Measurements from ENCODE around the gene PPP1R18.
"Not testable (repeated sequence)": the region's sequence is repeated elsewhere in the genome, so short reads cannot be mapped to it uniquely, and the experiment has no call there.

Gene PPP1R18

DNA sequence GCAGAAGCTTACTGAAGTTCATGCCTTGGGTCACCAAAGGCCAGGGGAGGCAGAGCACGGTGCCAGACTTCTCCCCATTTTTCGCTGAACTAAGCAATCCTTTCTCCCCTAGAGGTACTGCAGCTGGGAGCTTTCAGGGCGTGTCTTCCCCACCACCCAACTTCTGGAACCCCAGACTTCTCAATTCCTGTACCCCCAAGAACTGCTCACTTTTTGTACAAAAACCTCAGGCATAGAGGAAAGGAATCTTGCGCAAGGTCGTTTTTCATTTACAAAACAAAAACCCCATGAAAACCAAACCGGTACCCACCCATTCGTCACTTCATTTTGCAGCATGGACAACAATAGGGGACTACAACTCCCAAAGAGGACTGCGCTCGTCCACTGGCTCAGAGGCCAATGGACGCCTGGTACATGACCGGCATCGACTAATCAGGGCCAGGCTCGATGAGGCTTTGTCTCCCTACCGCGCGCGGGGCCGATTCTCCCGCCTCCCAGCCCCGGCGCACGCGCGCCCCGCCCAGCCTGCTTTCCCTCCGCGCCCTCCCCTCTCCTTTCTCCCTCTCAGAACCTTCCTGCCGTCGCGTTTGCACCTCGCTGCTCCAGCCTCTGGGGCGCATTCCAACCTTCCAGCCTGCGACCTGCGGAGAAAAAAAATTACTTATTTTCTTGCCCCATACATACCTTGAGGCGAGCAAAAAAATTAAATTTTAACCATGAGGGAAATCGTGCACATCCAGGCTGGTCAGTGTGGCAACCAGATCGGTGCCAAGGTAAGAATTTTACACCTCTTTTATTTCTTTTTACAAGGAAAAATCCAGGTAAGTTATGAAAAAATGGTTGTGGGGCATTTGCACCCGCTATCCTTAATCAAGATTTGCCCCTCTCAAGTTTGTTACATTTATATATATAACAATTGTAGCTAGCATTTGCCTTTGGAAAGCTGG, 33.6 kb upstream of the PPP1R18 start, which contains the start of gene TUBB:
TUBB (plus strand) TSS at position 562 of the 947 bp plus-strand sequence; CDS start at position 717, 155 bp downstream.
- peak; percentile 73 to 92 for DNase-seq

DNA sequence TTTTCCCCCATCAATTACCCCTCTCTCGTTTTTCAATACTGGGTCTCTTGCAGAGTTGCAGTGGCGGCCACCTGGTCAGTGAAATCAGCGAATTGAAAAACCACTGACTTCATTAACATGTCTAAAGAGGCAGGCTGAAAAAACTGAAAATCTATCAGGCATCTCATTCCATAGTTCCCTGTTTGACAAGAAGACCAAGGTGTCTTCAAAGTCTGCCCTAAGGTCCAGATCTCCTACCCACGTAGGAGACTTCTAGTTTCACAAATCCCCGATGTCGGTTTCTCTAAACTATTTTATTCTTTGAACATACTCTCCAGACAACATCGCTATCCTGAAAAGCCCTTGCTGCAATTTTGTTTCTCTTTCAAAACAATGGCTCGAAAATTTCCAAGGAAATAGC, 32.9 kb upstream of the PPP1R18 start:
- DNase-seq, result no peak

DNA sequence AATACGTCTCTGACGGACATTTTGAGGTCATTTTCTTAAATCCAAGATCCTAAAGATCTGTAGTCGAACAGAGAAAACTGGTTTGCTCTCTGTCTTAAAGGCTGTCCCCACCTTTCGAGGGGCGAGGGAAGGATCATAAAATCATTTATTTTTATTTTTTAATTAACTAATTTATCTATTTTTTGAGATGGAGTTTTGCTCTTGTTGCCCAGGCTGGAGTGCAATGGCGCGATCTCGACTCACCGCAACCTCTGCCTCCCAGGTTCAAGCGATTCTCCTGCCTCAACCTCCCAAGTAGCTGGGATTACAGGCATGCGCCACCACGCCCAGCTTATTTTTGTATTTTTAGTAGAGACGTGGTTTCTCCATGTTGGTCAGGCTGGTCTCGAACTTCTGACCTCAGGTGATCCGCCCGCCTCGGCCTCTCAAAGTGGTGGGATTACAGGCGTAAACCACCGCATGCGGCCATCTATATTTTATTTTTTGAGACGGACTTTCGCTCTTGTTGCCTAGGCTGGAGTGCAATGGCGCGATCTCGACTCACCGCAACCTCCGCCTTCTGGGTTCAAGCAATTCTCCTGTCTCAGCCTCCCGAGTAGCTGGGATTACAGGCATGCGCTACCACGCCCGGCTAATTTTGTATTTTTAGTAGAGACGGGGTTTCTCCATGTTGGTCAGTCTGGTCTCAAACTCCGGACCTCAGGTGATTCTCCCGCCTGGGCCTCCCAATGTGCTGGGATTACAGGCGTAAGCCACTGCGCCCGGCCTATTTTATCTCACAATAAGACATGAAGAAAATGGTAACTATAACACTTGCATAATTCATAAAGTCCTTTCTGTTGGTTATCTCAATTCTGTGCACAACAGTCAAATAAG, 31.6 kb upstream of the PPP1R18 start:
- not testable (repeated sequence) for DNase-seq

DNA sequence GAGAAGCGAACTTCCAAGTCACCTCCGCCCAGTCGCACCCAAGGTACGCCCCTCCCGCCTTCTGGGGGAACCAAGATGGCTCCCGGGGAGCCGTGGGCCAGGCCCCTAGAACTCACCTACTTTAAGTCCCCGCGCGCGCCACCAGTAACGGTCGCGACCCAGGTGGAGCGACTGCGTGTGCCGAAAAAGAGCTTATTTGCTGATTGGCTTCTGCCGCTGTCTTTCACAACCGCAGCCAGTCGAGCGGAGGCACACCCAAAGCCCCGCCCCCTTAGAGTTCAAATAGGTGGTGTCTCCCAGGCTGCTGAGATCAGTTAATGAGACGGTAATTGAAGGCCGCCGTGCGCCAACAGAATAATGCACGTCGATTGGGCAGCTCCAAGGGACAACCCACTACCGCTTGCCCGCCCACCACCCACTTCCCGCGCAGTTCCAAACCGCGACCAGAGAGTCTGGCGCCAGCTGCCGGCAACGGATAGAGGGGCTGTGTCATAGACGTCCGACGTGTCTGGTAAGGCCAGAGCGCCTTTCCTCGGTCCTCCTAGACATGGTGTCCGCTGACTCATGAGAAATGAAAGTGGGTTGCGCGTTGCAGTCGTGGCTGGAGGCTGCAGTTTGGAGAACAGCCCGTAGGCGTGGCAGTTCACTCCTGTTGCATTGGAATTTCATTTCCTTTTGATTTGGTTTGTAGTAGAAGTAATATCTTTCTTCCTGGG, 30.8 kb upstream of the PPP1R18 start, which contains the start of gene MDC1:
MDC1 (minus strand) TSS at position 153 of the 716 bp plus-strand sequence. CDS start 2,106 bp downstream, outside the sequence.
- DNase-seq, result peak; percentile 85 to 100

DNA sequence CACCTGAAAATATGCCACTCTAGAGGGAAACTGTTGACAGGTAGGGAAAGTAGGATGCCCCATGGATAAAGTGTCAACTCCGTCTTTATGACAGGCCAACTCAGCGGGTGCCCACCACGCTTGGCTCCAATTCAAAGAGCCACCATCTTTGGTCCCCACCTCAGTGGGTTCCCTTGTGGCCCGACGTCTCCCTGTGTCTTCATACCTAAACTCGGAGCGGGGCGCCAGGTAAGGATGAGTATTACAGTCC, 30.4 kb upstream of the PPP1R18 start:
- DNase-seq, result no peak

DNA sequence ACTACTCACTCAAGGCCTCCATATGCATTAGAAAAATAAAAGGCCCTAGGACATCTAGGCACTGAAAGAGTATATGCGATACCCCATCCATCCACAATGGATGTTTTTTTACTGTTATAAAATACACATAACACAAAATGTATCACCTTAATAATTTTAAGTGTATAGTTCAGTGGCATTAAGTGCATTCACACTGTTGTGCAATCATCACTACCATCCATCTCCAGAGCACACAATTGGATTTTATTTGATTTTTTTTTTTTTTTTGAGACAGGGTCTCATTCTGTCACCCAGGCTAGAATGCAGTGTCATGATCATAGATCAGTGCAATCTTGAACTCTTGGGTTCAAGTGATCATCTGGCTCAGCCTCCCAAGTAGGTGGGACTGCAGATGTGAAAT, 27.8 kb upstream of the PPP1R18 start:
- no peak for DNase-seq

DNA sequence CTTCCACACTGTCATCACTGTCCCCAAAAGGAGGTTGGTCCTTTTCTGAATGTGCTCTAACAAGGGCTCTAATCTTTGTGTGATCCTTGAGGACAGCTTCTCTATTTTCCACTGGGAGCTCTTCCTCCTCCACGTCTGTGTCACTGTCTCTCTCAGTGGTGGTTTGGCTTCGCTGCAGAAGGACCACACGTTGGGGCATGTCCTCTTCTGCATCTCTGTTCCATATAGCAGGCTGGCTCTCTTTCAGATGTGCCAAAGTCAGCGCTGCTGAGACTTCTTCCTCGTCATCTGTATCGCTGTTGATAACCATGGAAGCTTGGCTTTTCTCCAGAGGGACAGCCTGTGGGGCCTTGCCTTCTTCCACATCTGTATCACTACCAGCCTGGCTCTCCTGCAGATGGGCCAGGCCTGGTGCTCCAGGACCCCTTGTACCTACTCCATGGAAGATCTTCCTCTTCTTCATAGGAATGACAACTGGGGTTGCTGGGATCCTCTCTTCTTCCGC, 26.0 kb upstream of the PPP1R18 start:
- no peak for DNase-seq

DNA sequence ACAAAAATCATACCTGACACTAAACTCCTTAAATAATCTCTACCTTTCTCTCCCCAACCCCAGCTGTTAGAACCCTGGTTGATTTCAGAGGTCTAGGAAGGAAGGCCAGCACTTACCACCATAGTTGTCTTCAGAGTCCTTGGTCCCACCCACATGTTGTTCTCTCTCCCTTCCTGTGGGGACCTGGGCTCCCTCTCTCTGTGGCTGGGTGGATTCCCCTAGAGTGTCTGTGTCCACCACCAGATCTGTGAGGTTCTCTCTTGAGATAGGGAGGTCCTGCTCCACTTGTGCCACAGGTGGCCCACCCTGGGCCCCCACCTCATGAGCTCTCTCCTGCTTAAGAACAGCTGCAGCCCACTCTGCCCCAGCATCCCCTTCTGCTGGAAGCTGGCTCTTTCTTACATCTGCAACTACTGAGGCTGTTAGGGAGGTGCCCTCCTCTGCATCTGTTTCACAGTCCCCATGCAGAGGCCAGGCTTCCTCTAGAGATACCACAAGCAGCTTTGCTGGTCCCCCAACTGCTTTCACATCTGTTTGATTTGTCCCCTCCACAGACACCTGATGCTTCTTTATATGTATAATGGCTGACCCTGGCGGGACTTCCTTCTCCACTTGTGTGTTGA, 25.4 kb upstream of the PPP1R18 start:
- peak in 1 of 2 donors; percentile 25 for DNase-seq

DNA sequence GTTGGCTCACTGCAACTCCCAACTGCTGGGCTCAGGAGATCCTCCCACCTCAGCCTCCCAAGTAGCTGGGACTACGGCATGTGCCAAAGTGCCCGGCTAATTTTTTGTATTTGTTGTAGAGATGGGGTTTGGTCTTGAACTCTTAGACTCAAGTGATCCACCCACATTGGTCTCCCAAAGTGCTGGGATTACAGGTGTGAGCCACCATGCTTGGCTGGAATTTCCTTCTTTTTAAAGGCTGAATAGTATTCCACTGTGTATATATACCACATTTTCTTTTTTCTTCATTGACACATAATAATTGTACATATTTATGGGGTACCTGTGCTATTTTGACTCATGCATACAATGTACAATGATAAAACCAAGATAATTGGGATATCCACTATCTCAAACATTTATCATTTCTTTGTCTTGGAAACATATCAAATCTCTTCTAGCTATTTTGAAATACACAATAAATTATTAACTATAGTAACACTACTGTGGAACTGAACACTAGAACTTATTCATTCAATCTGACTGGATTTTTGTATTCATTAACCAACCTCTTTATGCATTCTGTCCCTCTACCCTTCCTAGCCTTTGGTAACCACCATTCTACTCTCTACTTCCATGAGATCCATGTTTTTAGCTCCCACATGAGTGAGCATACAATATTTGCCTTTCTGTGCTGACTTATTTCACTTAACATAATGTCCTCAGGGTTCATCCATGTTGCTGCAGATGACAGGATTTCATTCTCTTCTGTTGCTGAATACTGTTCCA, 22.8 kb upstream of the PPP1R18 start:
- no peak for DNase-seq

DNA sequence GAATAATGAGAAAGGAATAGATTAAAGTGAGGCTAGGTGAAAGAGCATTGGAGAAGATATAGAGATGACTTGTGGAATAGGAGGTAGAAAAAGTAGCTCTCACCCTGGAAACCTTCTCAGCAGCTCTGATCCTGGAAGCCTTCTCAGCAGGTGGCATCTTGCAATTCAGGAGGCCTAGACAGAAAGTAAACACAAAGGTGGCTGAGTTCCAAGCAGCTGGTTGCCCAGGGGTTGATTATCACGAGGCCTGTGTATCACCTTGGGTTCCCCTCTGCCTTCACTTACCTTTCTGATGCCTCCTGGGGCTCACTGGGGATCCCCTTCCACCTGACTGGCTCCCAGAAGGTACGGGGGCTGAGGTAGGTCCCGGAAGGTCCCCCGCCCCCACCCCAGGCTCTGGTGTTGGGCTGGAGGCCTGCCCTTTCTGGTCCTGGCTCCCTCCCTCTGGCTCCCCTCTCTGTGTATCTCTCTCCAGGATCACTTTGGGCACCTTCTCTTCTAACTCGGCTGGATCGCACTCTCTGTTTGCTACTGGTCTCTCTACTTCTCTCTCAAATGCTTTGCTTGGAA, 20.9 kb upstream of the PPP1R18 start:
- no peak for DNase-seq

DNA sequence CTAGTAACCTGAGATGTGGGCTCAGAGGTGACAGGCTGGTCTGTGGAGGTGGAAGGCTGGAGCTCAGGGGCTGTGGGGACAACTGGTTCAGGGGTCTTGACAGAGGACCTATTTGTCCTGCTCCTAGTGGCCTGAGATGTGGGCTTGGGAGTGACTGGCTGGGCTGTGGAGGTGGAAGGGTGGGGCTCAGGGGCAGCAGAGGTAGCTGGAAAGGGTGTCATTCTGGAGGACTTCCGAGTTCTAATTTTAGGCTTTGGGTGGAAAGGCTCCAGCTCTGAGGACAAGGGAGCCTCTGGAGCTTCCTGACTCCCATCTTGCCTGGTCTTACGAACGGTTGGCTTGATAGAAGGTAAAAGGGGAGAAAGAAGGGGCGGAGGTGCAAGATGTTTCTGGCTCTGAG, 19.2 kb upstream of the PPP1R18 start:
- DNase-seq, result no peak

DNA sequence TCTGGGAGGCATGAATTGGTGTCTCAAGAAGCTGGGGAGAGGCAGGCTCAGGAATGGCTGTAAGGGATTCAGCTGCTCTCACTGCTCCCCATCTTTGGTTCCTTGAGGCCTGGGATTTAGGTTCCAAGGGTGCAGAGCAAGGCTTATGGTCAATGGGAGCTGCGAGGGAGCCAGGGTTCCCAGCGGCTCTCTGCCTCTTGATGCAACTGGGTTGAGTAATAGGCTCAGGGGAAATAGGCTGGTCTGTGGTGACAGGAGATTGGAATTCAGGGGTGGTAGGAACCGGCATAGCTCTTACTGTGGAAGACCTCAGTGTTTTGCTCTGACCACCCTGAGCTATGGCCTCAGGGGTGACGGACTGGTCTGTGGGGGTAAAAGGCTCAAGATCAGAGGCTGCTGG, 17.4 kb upstream of the PPP1R18 start:
- no peak for DNase-seq

DNA sequence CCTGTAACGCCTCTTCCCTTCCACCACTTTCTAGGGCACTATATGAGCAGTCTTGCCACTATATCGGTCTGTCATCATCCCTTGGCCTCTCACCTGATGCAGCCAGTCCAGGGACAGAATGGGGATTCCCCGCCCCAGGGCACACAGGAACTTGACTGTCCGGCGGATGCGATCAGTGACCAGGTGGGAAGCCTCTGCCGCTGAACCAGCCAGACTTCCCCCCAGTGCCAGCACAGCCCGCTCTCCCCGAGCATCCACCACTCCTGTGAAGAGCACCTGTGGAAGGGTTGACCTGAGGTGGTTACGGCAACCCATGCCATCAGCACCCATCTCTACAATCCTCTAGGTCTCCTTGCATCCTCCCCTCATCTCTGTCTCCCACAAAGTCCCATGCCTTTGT, 16.6 kb upstream of the PPP1R18 start:
- DNase-seq, result no peak

DNA sequence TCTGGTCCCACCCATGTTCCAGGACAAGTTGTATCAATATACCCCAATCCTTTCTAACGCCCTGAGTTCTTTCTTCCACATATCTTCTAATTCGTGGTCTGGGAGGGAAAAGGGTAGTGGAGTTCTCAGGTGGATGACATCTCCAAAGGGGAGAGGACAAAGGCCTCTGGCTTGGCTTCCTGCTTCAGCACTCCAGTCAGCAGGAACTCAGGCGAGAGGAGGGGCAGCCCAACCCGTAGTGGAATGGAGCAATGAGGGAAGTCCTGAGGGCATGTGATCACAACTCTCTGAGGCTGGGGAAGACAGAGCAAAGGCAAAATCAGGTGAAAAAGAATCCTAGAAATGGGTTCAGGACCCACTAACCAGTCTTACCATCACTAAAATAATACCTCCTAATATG, 13.9 kb upstream of the PPP1R18 start:
- no peak for DNase-seq

DNA sequence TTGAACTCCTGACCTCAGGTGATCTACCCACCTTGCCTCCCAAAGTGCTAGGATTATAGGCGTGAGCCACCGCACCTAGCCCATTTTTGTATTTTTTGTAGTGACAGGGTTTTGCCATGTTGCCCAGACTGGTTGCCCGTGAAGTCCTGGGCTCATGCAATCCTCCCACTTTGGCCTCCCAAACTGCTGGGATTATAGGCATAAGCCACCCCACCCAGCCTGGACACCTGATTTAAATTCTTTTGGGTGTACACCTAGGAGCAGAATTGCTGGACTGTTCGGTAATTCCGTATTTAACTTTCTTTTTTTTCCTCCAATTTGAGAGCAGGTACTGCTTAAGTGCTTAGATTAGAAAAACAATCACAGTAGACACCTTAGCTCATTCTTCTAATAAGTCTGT, 10.0 kb upstream of the PPP1R18 start:
- DNase-seq, result no peak

DNA sequence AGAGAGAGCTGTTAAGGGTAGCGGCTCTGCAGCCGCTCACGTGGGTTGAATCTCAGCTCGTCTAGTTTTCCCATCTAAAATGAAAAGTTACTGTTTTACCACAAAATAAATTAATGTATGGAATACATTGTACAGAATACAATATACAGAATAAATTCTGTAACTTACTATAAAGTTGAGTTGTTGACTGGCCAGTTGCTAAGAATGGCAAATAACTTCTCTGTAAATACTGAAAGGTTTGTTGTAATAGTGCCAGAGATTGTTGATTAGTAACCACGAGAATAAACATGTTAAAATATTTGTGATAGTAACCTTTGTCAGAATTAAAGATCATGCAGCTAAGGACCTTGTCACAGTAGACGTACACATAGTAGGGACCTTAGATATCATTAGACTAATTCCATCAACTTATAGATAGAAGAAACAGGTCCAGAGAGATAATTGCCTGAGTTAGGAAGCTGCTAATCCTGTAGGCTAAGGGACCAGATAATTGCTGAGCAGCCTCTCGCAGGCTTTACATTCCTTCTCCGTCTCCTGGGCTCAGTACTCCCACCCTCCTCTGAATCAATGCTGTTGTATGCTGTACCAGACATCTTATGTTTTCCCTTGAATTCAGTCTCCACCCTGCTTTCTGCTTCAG, 4.9 kb upstream of the PPP1R18 start:
- DNase-seq, result no peak

DNA sequence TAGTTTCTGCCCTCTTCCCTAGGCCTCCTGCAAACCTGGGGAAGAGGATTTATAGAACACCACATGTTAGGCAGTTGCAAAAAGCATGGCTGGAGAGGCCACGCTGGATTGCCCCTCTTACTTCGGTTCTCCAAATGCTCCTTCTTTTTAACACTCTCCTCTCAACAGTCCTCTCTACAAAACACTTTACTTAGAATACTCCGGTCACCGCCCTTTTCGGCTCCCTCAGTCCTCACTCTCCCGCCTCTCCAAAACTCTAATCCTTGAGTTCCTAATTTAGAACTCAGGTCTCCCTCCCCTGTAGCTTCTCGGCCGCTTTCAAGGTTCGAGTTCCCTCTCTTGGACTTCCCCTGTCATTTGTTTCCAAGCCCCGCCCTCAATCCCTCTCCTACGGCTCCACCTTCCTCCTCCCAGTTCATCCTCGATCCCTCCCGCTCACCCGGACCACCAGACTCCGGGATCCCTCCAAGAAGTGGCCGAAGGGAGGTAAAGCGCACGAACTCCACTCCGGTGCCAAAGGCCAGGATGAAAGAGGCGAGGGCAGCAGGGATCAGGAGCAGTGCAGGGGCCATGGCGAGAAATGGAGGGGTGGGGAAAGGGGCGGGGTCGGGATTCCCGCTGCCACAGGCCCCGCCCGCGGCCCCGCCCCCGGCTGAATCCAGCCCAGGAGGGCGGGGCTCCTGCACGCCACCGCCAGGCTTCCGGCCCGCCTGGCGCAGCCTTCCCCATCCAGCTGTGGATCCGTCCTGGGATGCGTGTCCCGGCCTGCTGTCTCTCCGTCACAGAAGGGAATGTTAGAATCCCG, 4.2 kb upstream of the PPP1R18 start, which contains the start of gene NRM:
NRM (minus strand) TSS at position 582 of the 805 bp plus-strand sequence; CDS start at position 572, 10 bp downstream.
- DNase-seq, result peak; percentile 74

DNA sequence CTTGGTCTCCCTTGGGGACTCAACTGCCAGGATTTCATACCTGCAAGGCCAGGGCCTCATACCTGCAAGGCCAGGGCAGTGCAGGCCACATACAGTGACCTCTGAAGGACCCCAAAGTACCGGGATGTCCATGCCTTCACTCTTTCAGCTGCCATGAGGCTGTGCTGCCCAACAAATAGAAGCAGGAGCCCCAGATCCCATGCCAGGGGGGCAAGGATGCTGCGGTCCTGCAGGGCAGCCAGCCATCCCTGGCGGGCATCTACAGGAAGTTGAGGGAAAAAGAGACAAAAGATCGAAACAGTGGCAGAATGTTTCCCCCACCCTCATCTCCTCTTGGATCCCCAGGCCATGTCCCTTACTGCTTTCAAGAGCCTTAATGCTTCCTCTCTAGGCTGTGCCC, 3.5 kb upstream of the PPP1R18 start:
- DNase-seq, result no peak

DNA sequence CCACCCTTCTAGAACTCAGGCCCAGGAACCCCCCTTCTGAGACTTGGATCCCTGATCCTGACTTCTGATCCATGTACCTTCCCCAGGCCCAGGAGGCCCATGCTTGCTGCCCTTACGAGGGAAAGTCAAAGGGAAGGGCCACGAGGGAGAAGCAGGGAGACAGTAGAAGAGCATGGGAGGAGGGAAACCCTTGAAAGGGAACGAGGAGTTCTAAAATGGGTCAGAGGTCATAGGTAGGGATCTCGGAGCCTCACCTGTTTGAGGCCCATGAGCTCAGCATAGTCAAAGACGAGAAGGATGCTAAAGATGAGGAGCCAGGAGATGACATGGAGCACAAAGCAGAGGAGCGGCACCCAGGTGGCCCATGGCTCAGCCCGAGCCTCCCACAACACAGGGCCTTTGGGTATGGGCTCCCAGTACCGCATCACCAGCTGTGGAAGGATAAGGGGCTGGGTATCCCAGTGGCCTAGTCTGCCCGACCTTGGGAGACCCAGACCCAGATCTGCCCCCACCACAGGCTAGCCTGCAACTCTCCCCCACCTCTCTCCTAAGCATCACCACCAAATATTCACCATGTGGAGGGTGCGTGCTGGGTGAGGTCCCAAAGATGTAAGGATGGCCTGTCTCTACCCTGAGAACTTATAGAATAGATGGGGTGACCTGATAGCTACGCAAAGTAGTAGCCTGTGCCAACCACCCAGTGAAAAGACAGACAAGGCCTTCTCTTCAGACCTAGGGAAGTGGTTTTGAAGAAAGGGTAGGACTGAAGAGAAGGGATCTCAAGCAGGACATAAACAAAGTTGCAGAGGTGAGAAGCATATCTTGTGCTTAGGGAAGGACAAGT, 2.8 kb upstream of the PPP1R18 start:
- no peak for DNase-seq

Measured in bone marrow (tissue), 2 donors.